GM12865 (cell line): ENCODE measurements around the gene PNMA1.

Experiments used
- DNase-seq: peaks from one replicate; pipeline ENCODE4 v3.0.0; 2010; ENCODE audit warnings: low read depth
- H3K4me3 ChIP-seq: 2 replicates; pipeline ENCODE4 v1.5.1; 2011; ENCODE audit warnings: mild to moderate bottlenecking, low read depth, low read length, control low read depth
- TF ChIP-seq, protein P1 (sequence below): IDR thresholded peaks from 2 replicates; pipeline ENCODE4 v1.5.1; 2011; ENCODE audit warnings: low read length, control low read depth, low read depth, inconsistent platforms; ENCODE audit not compliant: insufficient read depth; ENCODE audit errors: missing control alignments

PNMA1 gene

DNA sequence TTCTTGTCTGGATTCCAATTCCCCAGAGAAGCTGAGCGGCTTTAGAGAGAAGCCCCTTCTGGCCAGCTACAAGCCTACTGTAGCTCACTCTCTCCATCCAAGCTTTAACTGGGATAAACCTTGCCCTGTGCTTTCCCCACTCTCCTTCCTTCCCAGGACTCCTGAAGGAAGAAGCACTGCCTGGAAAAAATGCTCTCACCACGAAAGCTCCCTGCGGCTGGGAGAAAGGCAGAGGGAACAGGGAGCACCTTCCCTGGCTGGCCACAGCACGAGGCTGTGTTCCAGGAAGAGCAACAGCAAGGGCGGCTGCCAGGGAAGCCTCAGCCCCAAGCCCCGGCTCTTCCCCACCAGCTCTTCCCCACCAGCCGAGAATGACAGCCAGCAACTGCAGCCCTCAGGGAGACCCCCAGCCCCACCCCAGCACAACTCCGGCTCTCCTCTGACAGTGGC is 40.8 kb upstream of the PNMA1 start:
- DNase-seq, result no peak
- peak overlapping the region; percentile 73 for H3K4me3 ChIP-seq
- TF ChIP-seq, protein P1, sequence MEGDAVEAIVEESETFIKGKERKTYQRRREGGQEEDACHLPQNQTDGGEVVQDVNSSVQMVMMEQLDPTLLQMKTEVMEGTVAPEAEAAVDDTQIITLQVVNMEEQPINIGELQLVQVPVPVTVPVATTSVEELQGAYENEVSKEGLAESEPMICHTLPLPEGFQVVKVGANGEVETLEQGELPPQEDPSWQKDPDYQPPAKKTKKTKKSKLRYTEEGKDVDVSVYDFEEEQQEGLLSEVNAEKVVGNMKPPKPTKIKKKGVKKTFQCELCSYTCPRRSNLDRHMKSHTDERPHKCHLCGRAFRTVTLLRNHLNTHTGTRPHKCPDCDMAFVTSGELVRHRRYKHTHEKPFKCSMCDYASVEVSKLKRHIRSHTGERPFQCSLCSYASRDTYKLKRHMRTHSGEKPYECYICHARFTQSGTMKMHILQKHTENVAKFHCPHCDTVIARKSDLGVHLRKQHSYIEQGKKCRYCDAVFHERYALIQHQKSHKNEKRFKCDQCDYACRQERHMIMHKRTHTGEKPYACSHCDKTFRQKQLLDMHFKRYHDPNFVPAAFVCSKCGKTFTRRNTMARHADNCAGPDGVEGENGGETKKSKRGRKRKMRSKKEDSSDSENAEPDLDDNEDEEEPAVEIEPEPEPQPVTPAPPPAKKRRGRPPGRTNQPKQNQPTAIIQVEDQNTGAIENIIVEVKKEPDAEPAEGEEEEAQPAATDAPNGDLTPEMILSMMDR, result no peak

DNA sequence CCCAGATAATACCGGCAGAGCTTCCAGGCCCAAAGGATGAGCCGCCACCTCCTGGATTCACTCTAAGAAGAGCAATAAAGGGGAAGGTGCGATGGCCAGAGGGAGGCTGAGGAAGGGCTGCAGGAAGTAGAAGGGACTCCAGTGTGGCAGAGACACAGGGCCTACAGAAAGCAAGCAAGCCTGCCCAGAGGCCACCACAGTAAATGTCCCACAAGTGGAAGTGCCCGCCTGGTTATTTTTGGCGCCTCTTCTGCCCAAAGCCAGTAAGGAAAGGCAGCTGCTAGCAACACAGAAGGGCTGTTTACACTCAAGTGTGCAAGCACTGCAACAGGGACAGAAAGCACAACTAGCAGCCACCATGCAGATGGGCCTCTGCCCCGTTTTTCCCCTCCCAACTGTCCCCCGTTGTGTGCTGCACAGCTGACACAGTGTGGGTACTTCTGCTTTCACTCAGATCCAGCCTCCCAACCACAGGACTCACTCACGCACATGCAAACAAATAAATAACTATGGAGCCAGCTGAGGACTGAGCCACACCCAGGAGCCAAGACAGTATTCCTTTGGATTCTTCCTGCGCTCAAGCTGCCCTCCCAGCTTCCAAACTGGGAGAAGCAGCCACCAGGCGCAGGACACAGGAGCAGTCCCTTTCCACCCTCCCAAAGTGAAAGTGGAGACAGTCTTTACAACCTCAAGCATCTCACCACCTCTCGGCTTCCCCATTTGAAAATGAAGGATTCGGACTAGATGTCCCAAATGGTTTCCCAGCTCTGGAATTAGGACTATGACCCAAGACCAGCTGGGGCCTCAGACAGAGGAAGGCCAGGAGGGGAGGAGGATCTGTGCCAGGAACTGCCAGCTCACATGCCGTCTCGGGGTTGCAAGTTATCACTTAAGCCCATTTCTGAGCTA is 40.0 kb upstream of the PNMA1 start:
- TF ChIP-seq, protein P1, result no peak
- peak overlapping the region; percentile 73 for H3K4me3 ChIP-seq
- peak; percentile 87 for DNase-seq

DNA sequence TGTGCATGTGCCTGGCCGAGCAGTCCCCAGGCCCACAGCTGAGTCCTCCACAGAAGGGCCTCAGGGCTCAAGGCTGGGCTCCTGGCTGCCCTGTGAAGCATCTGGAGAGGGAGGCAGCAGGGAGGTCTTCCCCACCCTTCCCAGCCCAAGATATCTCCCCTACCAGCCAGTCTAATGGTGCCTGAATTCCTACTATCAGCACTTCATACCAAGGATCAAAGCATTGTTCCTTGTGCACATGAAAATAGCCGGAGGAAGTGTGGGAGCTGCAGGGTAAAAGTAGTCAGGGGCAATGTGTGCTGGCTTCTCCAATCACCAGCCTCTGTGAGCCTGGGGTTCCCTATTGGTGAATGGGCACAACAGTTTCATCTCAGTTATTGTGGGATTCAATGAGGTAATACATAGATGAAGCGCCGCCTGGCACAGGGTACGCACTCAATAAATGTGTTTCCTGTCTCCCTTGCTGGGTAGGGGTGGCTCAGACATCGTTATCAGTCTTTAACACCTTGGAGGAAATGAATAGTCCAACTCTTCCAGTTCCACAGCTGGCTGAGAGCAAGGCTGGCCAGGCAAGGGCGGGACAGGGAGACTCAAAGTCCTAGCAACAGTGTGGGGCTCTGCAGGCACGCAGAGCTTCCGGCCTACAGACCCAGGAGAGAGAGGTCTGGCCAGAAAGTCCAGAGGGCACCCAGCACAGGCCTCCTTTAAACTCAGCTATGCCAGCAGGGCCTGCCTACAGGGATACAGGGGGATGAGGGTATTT is 39.1 kb upstream of the PNMA1 start:
- H3K4me3 ChIP-seq, result peak overlapping the region; percentile 73
- TF ChIP-seq, protein P1, result no peak

DNA sequence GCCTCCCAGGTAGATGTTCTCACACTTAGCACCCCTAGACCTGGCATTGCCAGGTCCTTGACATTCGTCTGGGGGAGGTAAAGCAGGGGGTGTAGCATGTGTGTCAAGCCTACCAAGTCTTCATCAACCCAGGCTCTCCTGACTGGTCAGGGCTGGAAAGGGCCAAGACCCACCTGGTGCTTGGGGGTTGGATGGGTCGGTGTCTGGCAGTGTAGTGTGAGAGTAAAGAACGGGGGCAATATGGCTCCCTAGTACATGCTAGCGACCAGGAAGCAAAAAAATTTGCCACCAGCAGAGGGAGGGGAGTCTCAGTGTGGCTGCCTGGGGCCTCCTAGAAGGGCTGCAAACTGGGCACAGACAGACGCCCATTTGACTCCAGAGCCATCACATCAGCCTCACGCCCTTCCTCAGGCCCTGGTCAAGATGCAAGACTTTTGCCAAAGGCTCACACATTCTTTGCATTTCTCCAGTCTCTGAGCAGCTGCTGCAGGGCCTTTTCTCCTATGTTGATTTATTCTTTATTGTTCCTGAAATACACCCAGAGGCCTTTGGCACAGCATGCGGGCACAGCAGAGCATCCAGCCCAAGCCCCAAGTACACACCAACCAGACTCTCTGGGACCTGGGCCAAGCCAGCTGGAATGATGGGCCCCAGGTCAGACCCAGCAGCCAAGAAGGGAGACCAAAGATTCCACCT is 38.3 kb upstream of the PNMA1 start:
- H3K4me3 ChIP-seq, result peak overlapping the region; percentile 73; the same call in 1 of the 2 replicates
- DNase-seq, result peak; percentile 54
- TF ChIP-seq, protein P1, result peak; percentile 25

More for the DNA sequence above, 39.1 kb upstream of the PNMA1 start:
- peak; percentile 42 for DNase-seq

DNA sequence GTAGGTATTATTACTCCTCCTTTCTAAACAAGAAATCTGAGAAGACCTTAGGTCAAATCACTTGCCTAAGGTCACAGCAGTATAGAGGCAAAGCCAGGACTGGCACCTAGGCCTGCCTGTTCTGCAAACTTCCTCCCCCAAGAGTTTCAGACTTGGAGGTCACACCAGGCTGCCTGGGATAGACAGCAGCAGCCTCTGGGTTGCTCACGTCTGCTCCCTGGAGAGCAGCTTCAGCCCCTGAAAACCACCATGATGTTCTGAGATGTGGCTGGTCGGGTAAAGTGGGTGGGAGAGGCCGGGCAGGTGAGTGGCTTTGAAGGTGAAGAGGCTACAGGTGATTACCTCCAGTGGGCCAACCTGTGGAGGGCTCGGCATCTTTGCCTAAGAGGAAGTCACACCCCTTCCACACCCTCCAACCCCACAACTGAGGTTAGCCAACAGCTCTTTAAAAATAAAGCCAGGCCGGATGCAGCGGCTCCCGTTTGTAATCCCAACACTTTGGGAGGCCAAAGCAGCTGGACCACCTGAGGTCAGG is 37.0 kb upstream of the PNMA1 start:
- TF ChIP-seq, protein P1, result no peak
- H3K4me3 ChIP-seq, result no peak overlapping the region
- no peak for DNase-seq

DNA sequence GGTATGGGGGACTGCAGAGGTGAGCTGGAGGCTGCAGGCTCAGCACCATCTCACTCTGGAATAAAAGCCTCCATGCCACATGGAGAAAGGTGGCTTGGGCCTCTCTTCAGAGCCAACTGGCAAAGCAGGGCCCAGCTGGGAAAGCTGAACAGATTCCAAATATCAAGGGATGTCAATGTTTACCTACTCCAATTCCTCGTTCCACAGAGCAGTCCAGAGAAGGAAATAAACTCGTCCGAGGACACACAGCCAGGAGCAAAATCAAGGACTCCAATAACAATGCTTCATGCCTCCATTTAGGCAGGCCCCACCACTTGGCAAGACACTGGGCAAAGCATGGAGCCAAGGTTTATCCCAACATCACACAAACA is 36.3 kb upstream of the PNMA1 start:
- H3K4me3 ChIP-seq, result no peak overlapping the region
- TF ChIP-seq, protein P1, result no peak
- DNase-seq, result no peak
